Kidney (tissue), 14 donors: ENCODE measurements around the gene PPP2R2C. TPM values are rescaled to one million over a fixed set of nuclear protein-coding genes. Genes with fewer than 3 reads are reported as not detected.

Experiments used
- DNase-seq, 5 donors: peaks; one replicate each; pipeline ENCODE4 v3.0.0-alpha.2; 2013 to 2020
- FAIRE-seq: peaks from 2 replicates; lab custom pipeline; 2012; peaks lifted over from hg19 to GRCh38; lab: Jason Lieb, UNC
- H3K27ac ChIP-seq, 2 donors: one replicate each; pipeline ENCODE4 v1.7.0; 2013; ENCODE audit warnings: low read depth in 2 of 2, low read length in 2 of 2, inconsistent platforms in 1 of 2
- H3K27me3 ChIP-seq: one replicate; pipeline ENCODE4 v1.7.1; 2013; ENCODE audit warnings: low read length, inconsistent platforms; ENCODE audit not compliant: control insufficient read depth, insufficient read depth
- H3K36me3 ChIP-seq, 3 donors: one replicate each; pipeline versions ENCODE4 v1.7.0 to v1.7.1; 2013; ENCODE audit warnings: low read length in 3 of 3, control low read depth in 1 of 3, inconsistent platforms in 1 of 3; ENCODE audit not compliant: insufficient read depth in 3 of 3, control insufficient read depth in 2 of 3
- H3K4me1 ChIP-seq, 3 donors: one replicate each; pipeline versions ENCODE4 v1.7.0 to v1.7.1; 2013; ENCODE audit warnings: low read length in 3 of 3, inconsistent platforms in 1 of 3, low read depth in 1 of 3; ENCODE audit not compliant: control insufficient read depth in 2 of 3, insufficient read depth in 2 of 3
- H3K4me3 ChIP-seq, 3 donors: one replicate each; pipeline versions ENCODE4 v1.7.0 to v1.8.1; 2013; ENCODE audit warnings: low read length in 3 of 3, control low read depth in 1 of 3, inconsistent platforms in 1 of 3
- H3K9ac ChIP-seq, 3 donors: one replicate each; pipeline versions ENCODE4 v1.7.0 to v1.7.1; 2013; ENCODE audit warnings: low read length in 3 of 3, control low read depth in 1 of 3, inconsistent platforms in 1 of 3
- H3K9me3 ChIP-seq, 3 donors: one replicate each; pipeline versions ENCODE4 v1.7.0 to v1.7.1; 2013; ENCODE audit warnings: low read length in 3 of 3, control low read depth in 1 of 3, inconsistent platforms in 1 of 3; ENCODE audit not compliant: control insufficient read depth in 2 of 3, insufficient read depth in 1 of 3
- intact Hi-C: fragments of 100-400 bp; cut with DNase I; formaldehyde crosslinking; loops from one replicate; pipeline ENCODE4 v1.11.1; 2022
- polyA plus RNA-seq: library from polyadenylated mRNA; stranded (reverse); fragments of 350-450 nt; fragmentation: Illumina TruSeq; extraction: RNeasy Lipid Tissue Mini Kit (QIAGEN cat#74804); gene quantifications from one replicate; pipeline ENCODE4 v1.2.3, GENCODE V29; 2014; ENCODE audit warnings: low read depth, low replicate concordance; ENCODE audit not compliant: insufficient read depth
- total RNA-seq: library from RNA; stranded (reverse); fragmentation: NEBNext Ultra II Directional; extraction: Animal tissue kit (Norgen Biotek cat#: 25700); gene quantifications from one replicate; pipeline ENCODE4 v1.2.1, GENCODE V29; 2021
- TF ChIP-seq, protein P1 (sequence below): IDR thresholded peaks from 3 replicates; pipeline ENCODE4 v1.5.1; 2012; ENCODE audit warnings: mild to moderate bottlenecking, moderate library complexity, borderline replicate concordance; ENCODE audit not compliant: insufficient read depth; ENCODE audit errors: extremely low read depth
- donor health status: control.
- donor health status: control.
- donor health status: control.
- donor health status: control.
- donor health status: control.
- donor health status: DM: yes; HTN: yes; CAD: no.
- donor health status: Normal renal cell carcinoma (clear cell type).

Gene PPP2R2C
- total and polyA plus RNA-seq, 2 donors from 2014 or later: 0.39 to 0.82 TPM

GRCh38 chr4:6308899-6309643 is 163.3 kb downstream of the PPP2R2C start:
- Histone ChIP-seq H3K27ac (no peak overlapping the region), H3K4me1 (peaks cover 0 to 4% (median 0%) of the 10 kb centered on the region in 3 donors), H3K9ac (no peak overlapping the region), H3K36me3 (peaks cover 0 to 2% (median 0%) of the 10 kb centered on the region in 3 donors), H3K4me3 (peak overlapping the region in 2 of 3 donors; percentile 30 to 46), H3K9me3 (no peaks in the 10 kb centered on the region), H3K27me3 (no peaks in the 10 kb centered on the region)
- FAIRE-seq (no peak), DNase-seq (peak in 4 of 5 donors; percentile 61 to 79 (median 72))
- TF ChIP-seq, protein P1, sequence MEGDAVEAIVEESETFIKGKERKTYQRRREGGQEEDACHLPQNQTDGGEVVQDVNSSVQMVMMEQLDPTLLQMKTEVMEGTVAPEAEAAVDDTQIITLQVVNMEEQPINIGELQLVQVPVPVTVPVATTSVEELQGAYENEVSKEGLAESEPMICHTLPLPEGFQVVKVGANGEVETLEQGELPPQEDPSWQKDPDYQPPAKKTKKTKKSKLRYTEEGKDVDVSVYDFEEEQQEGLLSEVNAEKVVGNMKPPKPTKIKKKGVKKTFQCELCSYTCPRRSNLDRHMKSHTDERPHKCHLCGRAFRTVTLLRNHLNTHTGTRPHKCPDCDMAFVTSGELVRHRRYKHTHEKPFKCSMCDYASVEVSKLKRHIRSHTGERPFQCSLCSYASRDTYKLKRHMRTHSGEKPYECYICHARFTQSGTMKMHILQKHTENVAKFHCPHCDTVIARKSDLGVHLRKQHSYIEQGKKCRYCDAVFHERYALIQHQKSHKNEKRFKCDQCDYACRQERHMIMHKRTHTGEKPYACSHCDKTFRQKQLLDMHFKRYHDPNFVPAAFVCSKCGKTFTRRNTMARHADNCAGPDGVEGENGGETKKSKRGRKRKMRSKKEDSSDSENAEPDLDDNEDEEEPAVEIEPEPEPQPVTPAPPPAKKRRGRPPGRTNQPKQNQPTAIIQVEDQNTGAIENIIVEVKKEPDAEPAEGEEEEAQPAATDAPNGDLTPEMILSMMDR: no peak
- intact Hi-C loops: no loop called here

DNA sequence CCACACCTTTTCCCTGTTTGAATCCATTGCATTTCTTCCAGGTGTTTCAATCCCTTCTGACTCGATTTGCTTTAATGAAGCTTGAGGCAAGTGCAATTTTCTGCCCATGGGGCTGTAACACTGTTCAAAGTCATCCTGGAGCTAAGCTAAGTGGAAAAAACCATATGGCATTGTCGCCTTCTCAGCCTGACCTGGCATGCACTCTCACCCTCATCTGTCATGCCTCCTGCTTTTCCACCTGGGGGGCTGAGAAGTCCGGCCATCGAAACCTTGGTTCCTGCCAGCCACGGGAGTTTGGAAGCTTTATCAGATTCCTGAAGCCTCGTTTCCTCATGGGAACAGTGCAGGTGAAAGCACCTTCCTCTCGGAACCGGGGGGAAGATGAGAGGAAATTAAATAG is 164.5 kb downstream of the PPP2R2C start:
- Histone ChIP-seq H3K4me3 (no peak overlapping the region), H3K36me3 (peaks cover 0 to 2% (median 0%) of the 10 kb centered on the region in 3 donors), H3K9me3 (no peaks in the 10 kb centered on the region), H3K27ac (no peak overlapping the region), H3K9ac (no peak overlapping the region), H3K4me1 (peaks cover 0 to 4% (median 0%) of the 10 kb centered on the region in 3 donors), H3K27me3 (no peaks in the 10 kb centered on the region)
- FAIRE-seq: no peak
- TF ChIP-seq, protein P1: no peak
- DNase-seq: no peak
- intact Hi-C loops: no loop called here

- Histone ChIP-seq H3K4me1 (peaks cover 0 to 4% (median 0%) of the 10 kb centered on the region in 3 donors), H3K36me3 (peaks cover 0 to 2% (median 0%) of the 10 kb centered on the region in 3 donors), H3K27ac (no peak overlapping the region), H3K4me3 (no peak overlapping the region), H3K27me3 (no peaks in the 10 kb centered on the region), H3K9ac (no peak overlapping the region), H3K9me3 (no peaks in the 10 kb centered on the region)
- FAIRE-seq (no peak), DNase-seq (no peak)
- intact Hi-C loops: no loop called here
- TF ChIP-seq, protein P1: no peak
Measured at GRCh38 chr4:6307230-6307629, 165.2 kb downstream of the PPP2R2C start.
